Regular cardiac myocyte (primary cell): ENCODE measurements around the gene INAFM2. TPM values are rescaled to one million over a fixed set of nuclear protein-coding genes. Genes with fewer than 3 reads are reported as not detected.

Experiments used
- total RNA-seq: library from RNA; depleted of rRNA; stranded (reverse); fragments of >200 nt; gene quantifications from 2 replicates; pipeline ENCODE4 v1.2.3, GENCODE V29; 2014

INAFM2 gene
- total RNA-seq = 37.8 and 39.5 TPM in 2 replicates

GRCh38 chr15:40323239-40323952 is at the start of gene INAFM2:
Gene INAFM2, plus strand, starts transcription at chr15:40323692. Its CDS starts 364 bp downstream, at chr15:40324056.

GRCh38 chr15:40282869-40283614 is 40.5 kb upstream of the INAFM2 start, which contains the start of gene ANKRD63:
Gene ANKRD63, minus strand, starts transcription at chr15:40283064. Its CDS starts 478 bp downstream, at chr15:40282586.

GRCh38 chr15:40307421-40308211 is 15.9 kb upstream of the INAFM2 start, which contains the start of gene PLCB2:
Gene PLCB2, minus strand, starts transcription at chr15:40307935. Its CDS starts 263 bp downstream, at chr15:40307672.

GRCh38 chr15:40340740-40341400 is 17.4 kb downstream of the INAFM2 start, which contains the start of gene CCDC9B:
Gene CCDC9B, minus strand, starts transcription at chr15:40340939. Its CDS starts 120 bp downstream, at chr15:40340819.

GRCh38 chr15:40357723-40358470 is 34.4 kb downstream of the INAFM2 start, which contains the start of gene DISP2:
Gene DISP2, plus strand, starts transcription at chr15:40358219. Its CDS starts 103 bp downstream, at chr15:40358322.

Other genes with a start within 250 kb of the INAFM2 start
- 0.19 and 2.5 TPM in 2 replicates for gene BMF, start 214.8 kb upstream of the INAFM2 start, total RNA-seq
- gene BUB1B, start 162.6 kb upstream of the INAFM2 start, total RNA-seq = 2.8 and 37.4 TPM in 2 replicates
- 0.56 TPM in 1 of 2 replicates, not detected in the other for gene PAK6, start 84.6 kb upstream of the INAFM2 start, total RNA-seq
- not detected in 2 replicates for gene ANKRD63, start 40.6 kb upstream of the INAFM2 start, total RNA-seq
- gene PLCB2, start 15.8 kb upstream of the INAFM2 start, total RNA-seq = under 0.01 and 0.38 TPM in 2 replicates
- gene CCDC9B, start 17.2 kb downstream of the INAFM2 start, total RNA-seq = 16.9 and 18.0 TPM in 2 replicates
- not detected in 2 replicates for gene PHGR1, start 27.3 kb downstream of the INAFM2 start, total RNA-seq
- gene DISP2, start 34.5 kb downstream of the INAFM2 start, total RNA-seq = under 0.01 and 0.19 TPM in 2 replicates
- 65.1 and 89.1 TPM in 2 replicates for gene KNSTRN, start 59.0 kb downstream of the INAFM2 start, total RNA-seq
- gene IVD, start 82.1 kb downstream of the INAFM2 start, total RNA-seq = 41.7 and 59.4 TPM in 2 replicates
- gene BAHD1, start 117.3 kb downstream of the INAFM2 start, total RNA-seq = 3.4 and 5.0 TPM in 2 replicates
- gene CHST14, start 147.3 kb downstream of the INAFM2 start, total RNA-seq = 7.6 and 10.9 TPM in 2 replicates
- 21.7 and 23.7 TPM in 2 replicates for gene CCDC32, start 241.3 kb downstream of the INAFM2 start, total RNA-seq
- 9.3 and 15.9 TPM in 2 replicates for gene RPUSD2, start 245.6 kb downstream of the INAFM2 start, total RNA-seq